DOHH2 (cell line): Measurements from ENCODE around the gene TMEM191C.
"Not testable (repeated sequence)": the region's sequence is repeated elsewhere in the genome, so short reads cannot be mapped to it uniquely, and the experiment has no call there.

ENCODE experiments used
- CTCF ChIP-seq: fragments of 200-600 bp; sonication (generic); IDR thresholded peaks from one replicate; pipeline ENCODE4 v1.5.1; 2014; ENCODE audit warnings: antibody characterized with exemption, mild to moderate bottlenecking, low read depth, low read length; ENCODE audit not compliant: poor library complexity, severe bottlenecking
- EZH2phosphoT487 ChIP-seq: fragments of 200-600 bp; sonication (generic); IDR thresholded peaks from 2 replicates; pipeline ENCODE4 v1.6.1; 2017; ENCODE audit warnings: borderline replicate concordance, mild to moderate bottlenecking, antibody characterized with exemption, low read length, moderate library complexity, mixed read lengths

DNA sequence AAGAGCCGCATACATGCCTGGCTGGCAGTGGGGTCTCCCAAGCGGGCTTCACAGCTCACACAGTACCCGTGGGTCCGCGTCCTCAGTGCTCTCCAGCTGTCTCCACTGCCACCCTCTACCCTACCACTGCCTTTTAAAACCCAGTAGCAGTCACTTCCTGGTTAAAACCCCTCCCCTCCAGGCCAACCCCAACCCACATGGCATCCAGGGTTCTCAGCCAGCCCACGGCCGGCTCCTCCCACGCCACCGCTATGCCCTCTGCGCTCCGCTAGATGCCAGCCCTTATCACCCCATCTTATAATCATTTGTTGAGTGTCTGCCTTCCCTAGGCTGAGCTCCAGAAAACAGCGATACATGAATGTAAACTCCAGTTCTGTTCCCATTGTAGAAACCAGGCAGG is 46.9 kb downstream of the TMEM191C start:
- not testable (repeated sequence) for TF ChIP-seq CTCF, EZH2phosphoT487
